Fibroblast of the aortic adventitia (primary cell): ENCODE measurements around the gene COPG1. TPM values are rescaled to one million over a fixed set of nuclear protein-coding genes. Genes with fewer than 3 reads are reported as not detected.

Experiments used
- DNase-seq: peaks from one replicate; pipeline ENCODE4 v3.0.0-alpha.2; 2010; ENCODE audit warnings: low read depth
- H3K4me3 ChIP-seq: 2 replicates; pipeline ENCODE4 v1.5.1; 2011; ENCODE audit warnings: low read depth, mild to moderate bottlenecking, control low read depth, low read length, moderate library complexity
- total RNA-seq: library from RNA; depleted of rRNA; stranded (reverse); fragments of >200 nt; gene quantifications from 2 replicates; pipeline ENCODE4 v1.2.3, GENCODE V29; 2012; ENCODE audit warnings: low replicate concordance
- TF ChIP-seq, protein P1 (sequence below): IDR thresholded peaks from 2 replicates; pipeline ENCODE4 v1.5.1; 2011; ENCODE audit warnings: mild to moderate bottlenecking, low read length, control low read depth, inconsistent platforms; ENCODE audit not compliant: insufficient read depth

COPG1 gene
- total RNA-seq, 1 donor: 235 TPM

DNA sequence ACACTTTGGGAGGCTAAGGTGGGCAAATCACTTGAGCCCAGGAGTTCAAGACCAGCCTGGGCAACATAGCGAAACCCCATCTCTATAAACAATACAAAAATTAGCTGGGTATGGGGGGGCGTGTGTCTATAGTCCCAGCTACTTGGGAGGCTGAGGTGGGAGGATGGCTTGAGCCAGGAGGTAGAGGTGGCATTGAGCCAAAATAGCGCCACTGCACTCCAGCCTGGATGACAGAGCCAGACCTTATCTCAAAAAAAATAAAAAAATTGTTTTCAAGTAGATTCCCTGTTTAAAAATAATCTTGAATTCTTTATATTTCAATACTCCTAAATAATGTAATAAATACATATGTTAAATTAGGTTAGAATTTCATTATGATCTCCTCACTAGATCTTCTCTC lies 39.0 kb downstream of the COPG1 start:
- DNase-seq: no peak

GRCh38 chr3:129289201-129289921 lies 40.0 kb downstream of the COPG1 start:
- peak; percentile 32 for DNase-seq
- TF ChIP-seq, protein P1, sequence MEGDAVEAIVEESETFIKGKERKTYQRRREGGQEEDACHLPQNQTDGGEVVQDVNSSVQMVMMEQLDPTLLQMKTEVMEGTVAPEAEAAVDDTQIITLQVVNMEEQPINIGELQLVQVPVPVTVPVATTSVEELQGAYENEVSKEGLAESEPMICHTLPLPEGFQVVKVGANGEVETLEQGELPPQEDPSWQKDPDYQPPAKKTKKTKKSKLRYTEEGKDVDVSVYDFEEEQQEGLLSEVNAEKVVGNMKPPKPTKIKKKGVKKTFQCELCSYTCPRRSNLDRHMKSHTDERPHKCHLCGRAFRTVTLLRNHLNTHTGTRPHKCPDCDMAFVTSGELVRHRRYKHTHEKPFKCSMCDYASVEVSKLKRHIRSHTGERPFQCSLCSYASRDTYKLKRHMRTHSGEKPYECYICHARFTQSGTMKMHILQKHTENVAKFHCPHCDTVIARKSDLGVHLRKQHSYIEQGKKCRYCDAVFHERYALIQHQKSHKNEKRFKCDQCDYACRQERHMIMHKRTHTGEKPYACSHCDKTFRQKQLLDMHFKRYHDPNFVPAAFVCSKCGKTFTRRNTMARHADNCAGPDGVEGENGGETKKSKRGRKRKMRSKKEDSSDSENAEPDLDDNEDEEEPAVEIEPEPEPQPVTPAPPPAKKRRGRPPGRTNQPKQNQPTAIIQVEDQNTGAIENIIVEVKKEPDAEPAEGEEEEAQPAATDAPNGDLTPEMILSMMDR: no peak
- no peak overlapping the region for H3K4me3 ChIP-seq

More for the DNA sequence above, 39.0 kb downstream of the COPG1 start:
- TF ChIP-seq, protein P1: no peak
- H3K4me3 ChIP-seq: no peak overlapping the region

DNA sequence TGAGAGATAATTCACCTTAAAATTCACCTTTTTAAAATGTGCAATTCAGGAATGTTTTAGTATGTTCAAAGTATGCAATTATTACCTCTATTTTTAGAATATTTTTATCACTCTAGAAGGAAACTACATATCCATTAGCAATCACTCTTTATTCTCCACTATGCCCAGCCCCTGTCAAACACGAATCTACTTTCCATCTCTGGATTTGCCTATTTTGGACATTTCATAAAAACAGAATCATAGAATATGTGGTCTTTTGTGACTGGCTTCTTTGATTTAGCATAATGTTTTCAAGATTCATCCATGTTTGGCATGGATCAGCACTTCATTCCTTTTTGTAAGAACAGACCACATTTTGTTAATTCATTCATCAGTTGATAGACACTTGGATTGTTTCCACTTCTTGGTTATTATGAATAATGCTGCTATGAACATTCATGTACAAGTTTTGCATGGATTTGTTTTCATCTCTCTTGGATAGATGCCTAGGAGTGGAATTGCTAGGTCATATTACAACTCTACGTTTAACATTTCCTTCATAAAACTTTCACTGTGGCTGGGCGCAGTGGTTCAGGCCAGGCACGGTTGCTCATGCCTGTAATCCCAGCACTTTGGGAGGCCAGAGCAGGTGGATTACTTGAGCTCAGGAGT lies 42.0 kb downstream of the COPG1 start:
- TF ChIP-seq, protein P1: no peak
- DNase-seq: peak; percentile 31

GRCh38 chr3:129295286-129295685 lies 45.9 kb downstream of the COPG1 start:
- TF ChIP-seq, protein P1: no peak
- DNase-seq: no peak
- H3K4me3 ChIP-seq: no peak overlapping the region

More for the DNA sequence above, 42.0 kb downstream of the COPG1 start:
- H3K4me3 ChIP-seq: no peak overlapping the region

- DNase-seq: peak; percentile 38
- TF ChIP-seq, protein P1: no peak
- no peak overlapping the region for H3K4me3 ChIP-seq
These were observed 54.9 kb downstream of the COPG1 start for GRCh38 chr3:129304146-129304961.

- H3K4me3 ChIP-seq: no peak overlapping the region
- DNase-seq: peak; percentile 7
- TF ChIP-seq, protein P1: no peak
These were observed 55.5 kb downstream of the COPG1 start for GRCh38 chr3:129304962-129305222.
